NCI-H146 treated with DMSO at 0.1 percent for 48 hours (cell line): ENCODE measurements around the gene PYGB.

Experiments used
- DNase-seq: peaks from one replicate; lab custom pipeline; 2025; ENCODE audit not compliant: unreplicated experiment; lab: John Stamatoyannopoulos, UW

Gene PYGB

GRCh38 chr20:25215521-25215920 is 32.4 kb upstream of the PYGB start:
- no peak for DNase-seq

- DNase-seq, result no peak
Observed at GRCh38 chr20:25216199-25216945, 31.5 kb upstream of the PYGB start.

GRCh38 chr20:25217161-25218108 is 30.4 kb upstream of the PYGB start:
- no peak for DNase-seq

- no peak for DNase-seq
Observed at GRCh38 chr20:25218109-25218486, 29.8 kb upstream of the PYGB start.

GRCh38 chr20:25218492-25218891 is 29.4 kb upstream of the PYGB start:
- no peak for DNase-seq

- no peak for DNase-seq
Observed at GRCh38 chr20:25219365-25219764, 28.5 kb upstream of the PYGB start.

- DNase-seq, result no peak
Observed at GRCh38 chr20:25220021-25220730, 27.7 kb upstream of the PYGB start.

- no peak for DNase-seq
Observed at GRCh38 chr20:25220810-25221591, 26.9 kb upstream of the PYGB start.

GRCh38 chr20:25221592-25222460 is 26.1 kb upstream of the PYGB start:
- DNase-seq, result no peak

GRCh38 chr20:25222461-25223178 is 25.3 kb upstream of the PYGB start:
- DNase-seq, result no peak

GRCh38 chr20:25223179-25223661 is 24.7 kb upstream of the PYGB start:
- no peak for DNase-seq

- DNase-seq, result no peak
Observed at GRCh38 chr20:25223765-25224720, 23.8 kb upstream of the PYGB start.

GRCh38 chr20:25224941-25225340 is 22.9 kb upstream of the PYGB start:
- DNase-seq, result no peak

GRCh38 chr20:25225642-25226432 is 22.0 kb upstream of the PYGB start:
- no peak for DNase-seq

GRCh38 chr20:25226433-25227316 is 21.2 kb upstream of the PYGB start:
- no peak for DNase-seq

GRCh38 chr20:25227317-25227831 is 20.5 kb upstream of the PYGB start:
- DNase-seq, result no peak
